RWPE1 (cell line): ENCODE data around the gene ZNF662.
"Not testable (repeated sequence)": the region's sequence is repeated elsewhere in the genome, so short reads cannot be mapped to it uniquely, and the experiment has no call there.

ENCODE experiments used
- CTCF ChIA-PET: fragments of 350-600 bp; sonication (Branson Sonifier 250); formaldehyde crosslinking; extraction: SDS; loops from one replicate; lab custom pipeline; 2021; lab: Yijun Ruan, JAX
- POLR2A ChIA-PET: fragments of 400-600 bp; formaldehyde crosslinking; extraction: SDS; loops from one replicate; lab custom pipeline; 2020; ENCODE audit warnings: antibody characterized with exemption; ENCODE audit not compliant: low non-redundant PET; lab: Yijun Ruan, JAX
- DNase-seq: peaks from one replicate; pipeline ENCODE4 v3.0.0; 2012; ENCODE audit warnings: low spot score
- H3K27ac ChIP-seq: fragments of 450-650 bp; 2 replicates; pipeline ENCODE4 v1.5.1; 2017
- CTCF ChIP-seq: fragments of 450-650 bp; conservative IDR thresholded peaks from 2 replicates; pipeline ENCODE4 v1.5.1; 2017; ENCODE audit warnings: low read depth, mild to moderate bottlenecking

The ZNF662 gene

GRCh38 chr3:42876940-42877720, 28.8 kb upstream of the ZNF662 start:
- no peak for TF ChIP-seq CTCF
- POLR2A ChIA-PET: no interaction called here
- CTCF ChIA-PET: no interaction called here
- no peak for DNase-seq
- H3K27ac ChIP-seq: no peak overlapping the region

- no peak for DNase-seq
- H3K27ac ChIP-seq: no peak overlapping the region
- ChIA-PET POLR2A (no interaction called here), CTCF (no interaction called here)
- no peak for TF ChIP-seq CTCF
These were observed 28.1 kb upstream of the ZNF662 start for GRCh38 chr3:42877881-42878280.

GRCh38 chr3:42880183-42880582, 25.8 kb upstream of the ZNF662 start:
- DNase-seq: no peak
- CTCF ChIA-PET: no interaction called here
- TF ChIP-seq CTCF: no peak
- H3K27ac ChIP-seq: no peak overlapping the region; the same call in 1 of the 2 replicates
- POLR2A ChIA-PET: no interaction called here

- DNase-seq: peak; percentile 75
- peak; percentile 85 for TF ChIP-seq CTCF
- H3K27ac ChIP-seq: peak overlapping the region; percentile 22
- ChIA-PET POLR2A (interaction anchor here (0.6 kb wide), 1 partner anchor 86 kb away, joined by 4 read pairs; no protein-coding TSS in a partner anchor), CTCF (interaction anchor here (0.6 to 0.7 kb wide), 2 partner anchors 34 to 300 kb away, joined by 4 to 6 read pairs; no protein-coding TSS in a partner anchor)
These were observed 25.1 kb upstream of the ZNF662 start for GRCh38 chr3:42880601-42881451.

- DNase-seq, CTCF ChIA-PET, POLR2A ChIA-PET, H3K27ac ChIP-seq: not testable (repeated sequence)
These were observed 22.6 kb upstream of the ZNF662 start for GRCh38 chr3:42883251-42883930.

GRCh38 chr3:42884324-42884723, 21.6 kb upstream of the ZNF662 start:
- ChIA-PET CTCF (no interaction called here), POLR2A (no interaction called here)
- DNase-seq: no peak
- no peak for TF ChIP-seq CTCF
- no peak overlapping the region for H3K27ac ChIP-seq
